ACC112 (cell line): ENCODE results near the gene CCZ1B.
"Not testable (repeated sequence)": the region's sequence is repeated elsewhere in the genome, so short reads cannot be mapped to it uniquely, and the experiment has no call there.

Source experiments
- H2AFZ ChIP-seq: fragments of 200-600 bp; sonication (generic); one replicate; pipeline ENCODE4 v1.6.0; 2017; ENCODE audit warnings: antibody characterized with exemption, low read length; ENCODE audit not compliant: unreplicated experiment
- H3K27ac ChIP-seq: fragments of 200-600 bp; sonication (generic); 2 replicates; pipeline ENCODE4 v1.5.1; 2014; ENCODE audit warnings: low read depth, mild to moderate bottlenecking, antibody characterized with exemption, low read length, moderate library complexity
- H3K27me3 ChIP-seq: fragments of 200-600 bp; sonication (generic); 2 replicates; pipeline ENCODE4 v1.6.1; 2014; ENCODE audit warnings: mild to moderate bottlenecking, antibody characterized with exemption, low read length, moderate library complexity, mixed read lengths; ENCODE audit not compliant: insufficient read depth
- H3K36me3 ChIP-seq: fragments of 200-600 bp; sonication (generic); 2 replicates; pipeline ENCODE4 v1.6.1; 2016; ENCODE audit warnings: mild to moderate bottlenecking, antibody characterized with exemption, low read length, moderate library complexity, mixed read lengths; ENCODE audit not compliant: insufficient read depth
- H3K4me1 ChIP-seq: fragments of 200-600 bp; sonication (generic); one replicate; pipeline ENCODE4 v1.6.1; 2016; ENCODE audit warnings: low read length, mixed read lengths; ENCODE audit not compliant: insufficient read depth, unreplicated experiment, control insufficient read depth
- H3K4me3 ChIP-seq: fragments of 200-600 bp; sonication (generic); 2 replicates; pipeline ENCODE4 v1.5.1; 2014; ENCODE audit warnings: mild to moderate bottlenecking, low read depth, low read length
- H3K79me2 ChIP-seq: fragments of 200-600 bp; sonication (generic); one replicate; pipeline ENCODE4 v1.6.0; 2016; ENCODE audit warnings: low read length; ENCODE audit not compliant: control insufficient read depth, unreplicated experiment, insufficient read depth

CCZ1B gene

DNA sequence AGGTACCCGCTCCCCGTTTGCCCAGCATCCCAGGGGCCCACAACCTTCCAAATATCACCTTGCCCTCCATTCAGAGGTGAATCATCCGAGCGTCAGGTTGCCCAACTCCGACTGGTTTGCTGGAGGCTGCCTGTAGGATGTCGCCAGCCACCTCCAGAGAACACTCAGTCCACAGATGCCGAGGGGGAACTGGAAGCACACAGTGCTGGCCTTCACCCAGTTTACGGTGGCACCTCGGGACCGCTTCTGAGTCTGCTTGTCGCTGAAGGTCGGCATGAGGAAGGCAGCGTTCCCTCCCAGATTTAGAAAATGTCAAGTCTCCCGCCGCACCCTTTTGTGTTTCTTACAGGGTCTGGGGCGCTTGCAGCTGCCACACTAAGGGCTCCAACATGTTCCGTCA lies 27.6 kb upstream of the CCZ1B start:
- not testable (repeated sequence) for H3K4me3 ChIP-seq, H3K4me1 ChIP-seq, H3K27me3 ChIP-seq, H2AFZ ChIP-seq, H3K36me3 ChIP-seq, H3K27ac ChIP-seq, H3K79me2 ChIP-seq

DNA sequence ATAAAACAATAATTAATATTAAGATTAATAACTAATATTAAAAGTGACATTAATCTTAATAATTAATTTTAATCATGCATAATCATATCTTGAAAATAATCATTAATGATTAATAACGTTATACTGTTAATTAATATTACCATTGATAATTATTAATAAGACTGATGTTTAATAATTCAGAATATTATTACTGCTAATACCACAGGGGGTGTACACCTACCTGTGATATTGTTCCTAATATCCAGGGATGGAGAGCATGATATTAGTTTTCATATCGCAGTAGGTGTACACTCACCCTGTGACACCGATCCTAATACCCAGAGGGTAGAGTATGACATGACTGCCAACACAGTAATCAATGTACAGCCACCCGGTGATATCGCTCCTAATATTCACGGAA lies 23.1 kb upstream of the CCZ1B start:
- H3K4me1 ChIP-seq, H3K36me3 ChIP-seq, H2AFZ ChIP-seq, H3K4me3 ChIP-seq, H3K27ac ChIP-seq, H3K27me3 ChIP-seq, H3K79me2 ChIP-seq: not testable (repeated sequence)

DNA sequence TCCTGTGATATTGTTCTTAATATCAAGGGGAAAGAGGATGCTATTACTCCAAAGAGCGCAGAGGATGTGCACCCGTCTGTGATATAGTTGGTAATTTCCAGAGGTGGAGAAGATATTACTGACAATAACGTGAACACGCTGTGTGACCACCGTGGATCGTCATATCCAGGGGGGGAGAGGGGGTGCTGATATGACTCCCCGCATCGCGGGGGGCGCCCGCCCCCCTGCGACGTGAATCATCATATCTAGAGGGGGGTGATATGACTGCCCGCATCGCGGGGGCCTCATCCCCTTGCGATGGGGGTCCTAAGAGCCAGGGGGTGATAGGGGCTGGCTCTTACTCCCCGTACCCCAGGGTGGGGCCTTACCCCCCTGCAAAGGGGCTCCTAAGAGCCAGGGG lies 21.7 kb upstream of the CCZ1B start:
- H3K79me2 ChIP-seq, H3K27ac ChIP-seq, H3K4me1 ChIP-seq, H3K4me3 ChIP-seq, H2AFZ ChIP-seq, H3K36me3 ChIP-seq, H3K27me3 ChIP-seq: not testable (repeated sequence)

DNA sequence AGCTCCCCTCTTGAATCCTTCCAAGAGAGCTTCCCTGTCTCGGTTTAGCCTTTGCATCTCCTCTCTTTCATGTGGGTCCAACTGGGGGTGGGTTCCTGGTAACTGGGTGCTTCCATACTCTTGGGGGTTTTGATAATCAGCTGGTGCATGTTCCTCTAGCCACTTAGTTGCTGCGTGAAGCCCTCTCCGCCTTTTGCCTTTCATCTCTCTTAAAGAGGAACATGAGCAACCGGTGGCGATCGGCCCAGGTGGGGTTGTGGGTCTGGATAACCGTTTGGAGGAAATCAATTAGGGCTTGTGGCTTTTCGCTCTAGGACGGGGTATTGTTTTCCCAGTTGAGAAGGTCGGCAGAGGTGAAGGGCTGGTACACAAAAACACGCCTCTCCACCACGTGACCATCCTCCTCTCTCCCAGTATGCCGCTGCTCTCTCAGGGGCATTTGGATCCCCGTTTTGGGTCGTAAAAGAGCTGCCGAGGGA lies 19.9 kb upstream of the CCZ1B start:
- not testable (repeated sequence) for H2AFZ ChIP-seq, H3K4me1 ChIP-seq, H3K27ac ChIP-seq, H3K27me3 ChIP-seq, H3K79me2 ChIP-seq, H3K4me3 ChIP-seq, H3K36me3 ChIP-seq

DNA sequence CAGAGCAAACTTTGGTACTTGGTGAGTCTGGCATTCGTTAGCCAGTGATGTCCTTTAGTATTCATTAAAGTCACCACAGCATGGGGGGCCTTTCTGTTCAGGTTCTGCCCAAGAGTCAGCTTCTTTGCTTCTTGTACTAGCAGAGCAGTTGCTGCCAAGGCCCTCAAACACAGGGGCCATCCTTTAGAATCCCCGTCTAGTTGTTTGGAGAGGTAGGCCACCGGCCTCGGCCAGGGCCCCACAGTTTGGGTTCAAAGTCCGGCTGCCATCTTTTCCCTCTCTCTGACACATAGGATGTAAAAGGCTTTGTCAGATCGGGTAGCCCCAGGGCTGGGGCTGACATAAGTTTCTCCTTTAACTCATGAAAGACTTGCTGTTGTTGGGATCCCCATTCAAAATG lies 17.6 kb upstream of the CCZ1B start:
- H3K79me2 ChIP-seq, H2AFZ ChIP-seq, H3K36me3 ChIP-seq, H3K27ac ChIP-seq, H3K4me3 ChIP-seq, H3K4me1 ChIP-seq, H3K27me3 ChIP-seq: not testable (repeated sequence)

DNA sequence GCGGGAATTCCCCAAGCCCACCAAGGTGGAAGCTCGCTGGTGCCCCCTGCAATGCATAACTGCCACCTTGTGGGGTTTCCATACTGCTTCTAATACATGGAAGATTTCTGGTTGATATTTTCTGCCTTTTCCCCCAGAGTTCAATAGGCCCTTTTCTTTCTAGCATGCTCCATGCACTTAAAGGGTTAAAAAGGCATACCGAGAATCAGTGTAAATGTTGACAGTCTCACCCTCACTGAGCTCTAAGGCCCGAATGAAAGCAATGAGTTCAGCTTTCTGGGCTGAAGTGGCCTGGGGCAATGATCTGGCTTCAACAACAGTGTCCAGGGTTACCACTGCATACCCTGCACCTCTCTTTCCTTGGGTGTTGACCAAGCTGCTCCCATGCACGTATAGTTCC lies 17.0 kb upstream of the CCZ1B start:
- H3K79me2 ChIP-seq, H3K27me3 ChIP-seq, H3K4me1 ChIP-seq, H3K4me3 ChIP-seq, H3K36me3 ChIP-seq, H3K27ac ChIP-seq, H2AFZ ChIP-seq: not testable (repeated sequence)

DNA sequence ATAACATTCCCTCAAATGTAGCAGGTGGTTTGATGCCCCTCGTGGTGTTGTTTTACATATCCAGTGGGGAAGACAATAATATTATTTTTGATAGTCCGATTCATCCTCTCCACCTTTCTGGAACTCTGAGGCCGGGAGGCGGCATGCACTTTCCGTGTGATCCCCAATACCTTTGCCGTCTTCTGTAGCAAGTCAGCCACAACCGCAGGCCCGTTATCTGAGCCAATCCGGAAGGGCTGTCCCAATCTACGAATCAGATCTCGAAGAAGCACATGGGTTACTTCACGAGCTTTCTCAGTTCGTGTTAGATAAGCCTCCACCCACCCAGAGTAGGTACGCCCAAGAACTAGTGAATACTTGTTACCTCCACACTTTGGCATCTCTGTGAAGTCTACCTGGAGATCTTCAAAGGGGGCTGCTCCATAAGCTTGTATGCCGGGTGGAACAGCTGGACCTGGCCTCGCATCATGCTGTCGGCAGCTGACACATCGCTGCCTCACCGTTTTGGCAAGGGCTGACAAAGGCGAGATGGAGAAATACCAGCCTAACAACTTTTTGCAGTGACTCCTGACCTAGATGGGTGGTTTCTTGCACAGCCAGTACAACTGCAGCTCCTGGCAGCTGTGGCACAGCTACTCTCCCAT lies 16.3 kb upstream of the CCZ1B start:
- H3K27me3 ChIP-seq, H3K27ac ChIP-seq: not testable (repeated sequence)

DNA sequence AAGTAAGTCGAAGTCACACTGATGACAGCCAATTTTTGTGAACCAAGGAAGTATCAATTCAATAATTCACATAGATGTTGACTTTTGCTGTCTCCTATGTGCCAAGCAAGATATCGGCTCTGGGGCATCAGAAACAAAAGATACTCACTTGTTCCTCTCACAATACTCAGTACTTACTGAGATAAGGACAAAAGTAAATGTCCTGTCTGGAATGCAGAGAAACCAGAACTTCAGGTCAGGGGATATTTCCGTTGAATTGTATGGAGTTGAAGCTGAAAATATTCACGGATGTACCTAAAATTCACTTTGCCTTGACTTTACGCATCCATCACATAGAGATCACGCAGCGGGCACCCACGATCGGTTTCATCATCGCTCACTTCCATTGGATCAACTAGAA lies 11.0 kb upstream of the CCZ1B start:
- peaks cover 17% of the 10 kb centered on the region for H3K27me3 ChIP-seq
- H3K27ac ChIP-seq, H3K36me3 ChIP-seq, H3K4me3 ChIP-seq, H2AFZ ChIP-seq, H3K79me2 ChIP-seq, H3K4me1 ChIP-seq: not testable (repeated sequence)

More for the DNA sequence above, 16.3 kb upstream of the CCZ1B start:
- H2AFZ ChIP-seq, H3K79me2 ChIP-seq, H3K4me1 ChIP-seq, H3K36me3 ChIP-seq, H3K4me3 ChIP-seq: not testable (repeated sequence)

DNA sequence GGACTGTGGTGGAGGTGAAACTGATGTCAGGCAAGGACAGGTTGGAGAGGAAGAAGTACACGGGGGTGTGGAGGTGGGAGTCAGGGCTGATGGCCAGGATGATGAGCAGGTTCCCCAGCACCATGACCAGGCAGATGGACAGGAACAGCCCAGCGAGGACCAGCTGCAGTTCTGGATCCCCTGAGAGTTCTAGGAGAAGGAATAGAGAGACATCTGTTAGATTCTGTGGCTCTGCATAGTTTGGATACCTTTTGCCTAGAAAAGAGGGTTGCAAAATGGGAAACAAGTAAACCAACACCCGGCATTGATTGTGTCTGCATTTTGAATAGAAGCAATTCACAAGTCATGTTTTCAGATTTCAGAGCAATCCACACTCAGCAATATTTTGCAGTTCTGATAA lies 9.4 kb upstream of the CCZ1B start:
- H3K36me3 ChIP-seq, H3K4me3 ChIP-seq, H3K79me2 ChIP-seq, H2AFZ ChIP-seq, H3K27ac ChIP-seq, H3K4me1 ChIP-seq: not testable (repeated sequence)
- peaks cover 28% of the 10 kb centered on the region for H3K27me3 ChIP-seq

DNA sequence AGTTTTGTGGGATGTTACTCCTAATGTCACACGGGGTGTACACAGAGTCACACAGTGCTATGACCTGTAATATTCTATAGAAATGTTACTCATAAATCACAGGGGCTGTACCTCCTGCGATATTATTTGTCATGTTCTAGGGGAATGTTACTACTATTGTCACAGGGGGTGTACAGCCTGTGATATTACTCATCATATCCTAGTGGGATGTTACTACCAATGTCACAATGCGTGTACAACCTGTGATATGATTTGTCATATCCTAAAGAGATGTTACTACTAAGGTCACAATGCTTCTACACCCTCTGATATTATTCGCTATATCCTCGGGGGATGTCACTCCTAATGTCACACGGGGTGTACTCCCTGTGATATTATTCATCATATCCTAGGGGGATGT lies 7.6 kb upstream of the CCZ1B start:
- Histone ChIP-seq H3K36me3 (no peaks in the 10 kb centered on the region), H3K4me3 (no peak overlapping the region), H3K27ac (no peak overlapping the region), H3K27me3 (peaks cover 28% of the 10 kb centered on the region), H2AFZ (no peak overlapping the region), H3K4me1 (no peaks in the 10 kb centered on the region), H3K79me2 (no peaks in the 10 kb centered on the region)

DNA sequence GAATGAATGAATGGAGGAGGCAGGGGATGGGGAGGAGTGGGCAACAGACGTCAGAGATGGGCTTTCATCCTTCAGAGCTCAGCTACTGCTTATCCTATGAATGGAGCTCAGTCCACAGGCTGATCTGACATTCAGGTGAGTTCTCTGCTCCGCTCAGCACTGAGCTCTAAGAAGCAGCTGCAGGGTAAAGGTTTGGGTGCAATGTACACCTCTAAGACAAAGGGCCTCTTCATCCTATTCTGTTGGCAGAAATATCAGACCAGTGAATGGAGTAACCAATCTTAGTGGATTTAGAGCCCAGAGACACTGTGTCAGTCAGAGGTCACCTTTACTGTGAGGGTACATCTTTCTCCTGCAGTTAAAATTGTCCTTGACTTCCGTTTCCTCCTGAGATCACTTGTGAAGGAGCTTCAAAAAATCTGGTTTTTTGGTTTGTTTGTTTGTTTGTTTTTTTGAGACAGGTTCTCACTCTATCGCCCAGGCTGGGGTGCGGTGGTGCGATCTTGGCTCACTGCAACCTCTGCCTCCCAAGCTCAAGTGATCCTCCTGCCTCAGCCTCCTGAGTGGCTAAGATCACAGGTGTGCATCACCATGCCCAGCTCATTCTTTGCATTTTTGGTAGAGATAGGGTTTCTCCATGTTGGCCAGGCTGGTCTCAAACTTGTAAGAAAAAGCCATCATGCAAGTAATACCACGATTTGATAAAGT lies 5.1 kb upstream of the CCZ1B start:
- H3K4me3 ChIP-seq: no peak overlapping the region
- peaks cover 28% of the 10 kb centered on the region for H3K27me3 ChIP-seq
- H3K79me2 ChIP-seq: no peaks in the 10 kb centered on the region

More for the DNA sequence above, 5.1 kb upstream of the CCZ1B start:
- Histone ChIP-seq H3K36me3 (no peaks in the 10 kb centered on the region), H2AFZ (no peak overlapping the region), H3K27ac (no peak overlapping the region), H3K4me1 (no peaks in the 10 kb centered on the region)
